ENCODE data around the gene DIP2C.

Gene DIP2C

GRCh38 chr10:459743-460142 lies 229.7 kb downstream of the DIP2C start:
- Histone ChIP-seq H3K9me2 (replicated peaks; ENCODE audit: low read depth, low read length) (no peaks in the 10 kb centered on the region), H3K4me3 (ENCODE audit: low read length, poor library complexity, severe bottlenecking) (no peak overlapping the region), H3F3A (ENCODE audit: low read depth) (no peaks in the 10 kb centered on the region), H2AFZ (ENCODE audit: low read length) (no peak overlapping the region), H3K9me3 (ENCODE audit: insufficient read depth, low read depth, low read length) (no peaks in the 10 kb centered on the region), H3K4me1 (ENCODE audit: insufficient read depth, low read length, poor library complexity, severe bottlenecking) (no peaks in the 10 kb centered on the region), H3K9ac (ENCODE audit: low read depth, low read length, poor library complexity, severe bottlenecking) (no peak overlapping the region), H3K79me2 (ENCODE audit: insufficient read depth, low read length) (no peaks in the 10 kb centered on the region), H4K20me1 (ENCODE audit: insufficient read depth, low read length, poor library complexity, severe bottlenecking) (no peaks in the 10 kb centered on the region), H3K4me2 (ENCODE audit: low read depth, low read length, poor library complexity, severe bottlenecking) (no peak overlapping the region), H3K36me3 (ENCODE audit: insufficient read depth, low read length) (no peaks in the 10 kb centered on the region), H3K27me3 (ENCODE audit: insufficient read depth, low read length, poor library complexity, severe bottlenecking) (peaks cover 53% of the 10 kb centered on the region)
- TF ChIP-seq EZH2phosphoT487 (IDR thresholded peaks at IDR 0.05; ENCODE audit: borderline replicate concordance) (no peak), CTCF (conservative IDR thresholded peaks at IDR 0.05; ENCODE audit: low read length) (no peak)

- no peak overlapping the region for H3K9ac ChIP-seq (ENCODE audit: low read depth, low read length, poor library complexity, severe bottlenecking)
- no peak overlapping the region for H3K4me2 ChIP-seq (ENCODE audit: low read depth, low read length, poor library complexity, severe bottlenecking)
- no peak overlapping the region for H2AFZ ChIP-seq (ENCODE audit: low read length)
- no peaks in the 10 kb centered on the region for H3F3A ChIP-seq (ENCODE audit: low read depth)
- H3K36me3 ChIP-seq (ENCODE audit: insufficient read depth, low read length): no peaks in the 10 kb centered on the region
- no peak overlapping the region for H3K4me3 ChIP-seq (ENCODE audit: low read length, poor library complexity, severe bottlenecking)
- no peaks in the 10 kb centered on the region for H4K20me1 ChIP-seq (ENCODE audit: insufficient read depth, low read length, poor library complexity, severe bottlenecking)
- H3K4me1 ChIP-seq (ENCODE audit: insufficient read depth, low read length, poor library complexity, severe bottlenecking): no peaks in the 10 kb centered on the region
- H3K9me2 ChIP-seq (replicated peaks; ENCODE audit: low read depth, low read length): no peaks in the 10 kb centered on the region
- H3K9me3 ChIP-seq (ENCODE audit: insufficient read depth, low read depth, low read length): no peaks in the 10 kb centered on the region
- TF ChIP-seq EZH2phosphoT487 (IDR thresholded peaks at IDR 0.05; ENCODE audit: borderline replicate concordance) (no peak), CTCF (conservative IDR thresholded peaks at IDR 0.05; ENCODE audit: low read length) (no peak)
- H3K27me3 ChIP-seq (ENCODE audit: insufficient read depth, low read length, poor library complexity, severe bottlenecking): peaks cover 67% of the 10 kb centered on the region
- no peaks in the 10 kb centered on the region for H3K79me2 ChIP-seq (ENCODE audit: insufficient read depth, low read length)
Observed at GRCh38 chr10:458421-458851, 231.0 kb downstream of the DIP2C start.

GRCh38 chr10:456486-456885 lies 233.0 kb downstream of the DIP2C start:
- Histone ChIP-seq H3K27me3 (ENCODE audit: insufficient read depth, low read length, poor library complexity, severe bottlenecking) (peaks cover 86% of the 10 kb centered on the region), H3K4me1 (ENCODE audit: insufficient read depth, low read length, poor library complexity, severe bottlenecking) (peaks cover 6% of the 10 kb centered on the region), H3K4me2 (ENCODE audit: low read depth, low read length, poor library complexity, severe bottlenecking) (no peak overlapping the region), H3K9me3 (ENCODE audit: insufficient read depth, low read depth, low read length) (no peaks in the 10 kb centered on the region), H2AFZ (ENCODE audit: low read length) (no peak overlapping the region), H3K4me3 (ENCODE audit: low read length, poor library complexity, severe bottlenecking) (no peak overlapping the region), H3K36me3 (ENCODE audit: insufficient read depth, low read length) (no peaks in the 10 kb centered on the region), H3F3A (ENCODE audit: low read depth) (peaks cover 1% of the 10 kb centered on the region; the same call in 1 of the 2 replicates), H3K9me2 (replicated peaks; ENCODE audit: low read depth, low read length) (no peaks in the 10 kb centered on the region), H3K79me2 (ENCODE audit: insufficient read depth, low read length) (no peaks in the 10 kb centered on the region), H3K9ac (ENCODE audit: low read depth, low read length, poor library complexity, severe bottlenecking) (no peak overlapping the region), H4K20me1 (ENCODE audit: insufficient read depth, low read length, poor library complexity, severe bottlenecking) (no peaks in the 10 kb centered on the region)
- TF ChIP-seq EZH2phosphoT487 (IDR thresholded peaks at IDR 0.05; ENCODE audit: borderline replicate concordance): no peak
- TF ChIP-seq CTCF (conservative IDR thresholded peaks at IDR 0.05; ENCODE audit: low read length): no peak

All from Loucy (cell line).